Progenitor cell of endocrine pancreas (in vitro differentiated cells): ENCODE results near the gene CDK8. TPM values are rescaled to one million over a fixed set of nuclear protein-coding genes. Genes with fewer than 3 reads are reported as not detected.
"Not testable (repeated sequence)": the region's sequence is repeated elsewhere in the genome, so short reads cannot be mapped to it uniquely, and the experiment has no call there.

Experiments used
- DNase-seq: peaks from one replicate; pipeline ENCODE4 v3.0.0; 2021; ENCODE audit warnings: low spot score; ENCODE audit not compliant: unreplicated experiment
- H3K27ac Mint-ChIP-seq: 2 replicates; pipeline ENCODE4 v1.8.0; 2021; ENCODE audit warnings: mild to moderate bottlenecking, moderate library complexity, mixed read lengths
- H3K27me3 Mint-ChIP-seq: 2 replicates; pipeline ENCODE4 v1.8.0; 2021; ENCODE audit warnings: mixed read lengths
- H3K36me3 Mint-ChIP-seq: 2 replicates; pipeline ENCODE4 v1.8.0; 2022; ENCODE audit warnings: mixed read lengths; ENCODE audit not compliant: insufficient read depth
- H3K4me1 Mint-ChIP-seq: 2 replicates; pipeline ENCODE4 v1.8.0; 2021; ENCODE audit warnings: low read depth, mixed read lengths
- H3K4me3 Mint-ChIP-seq: 2 replicates; pipeline ENCODE4 v1.8.0; 2021; ENCODE audit warnings: low read depth, mild to moderate bottlenecking, moderate library complexity, mixed read lengths
- H3K9me3 Mint-ChIP-seq: 2 replicates; pipeline ENCODE4 v1.8.0; 2021; ENCODE audit warnings: low read depth, mixed read lengths
- CTCF ChIP-seq: fragments of 200-600 bp; sonication (generic); IDR thresholded peaks from one replicate; pipeline ENCODE4 v1.5.0; 2021; ENCODE audit warnings: antibody characterized with exemption, mild to moderate bottlenecking; ENCODE audit not compliant: unreplicated experiment
- total RNA-seq: library from RNA; stranded (reverse); gene quantifications from 2 replicates; pipeline ENCODE4 v1.2.1, GENCODE V29; 2021

Gene CDK8
- total RNA-seq, 1 donor from 2014 or later = 31.7 TPM

- peaks cover 30% of the 10 kb centered on the region for H3K36me3 Mint-ChIP-seq
Observed at GRCh38 chr13:26280822-26281221, 26.9 kb downstream of the CDK8 start.

GRCh38 chr13:26285911-26286310 lies 32.0 kb downstream of the CDK8 start:
- Mint-ChIP-seq H3K36me3 (peaks cover 22% of the 10 kb centered on the region), H3K9me3 (peaks cover 39% of the 10 kb centered on the region)
- H3K27me3 Mint-ChIP-seq, H3K4me1 Mint-ChIP-seq, H3K4me3 Mint-ChIP-seq, H3K27ac Mint-ChIP-seq, DNase-seq: not testable (repeated sequence)

More at GRCh38 chr13:26280822-26281221, 26.9 kb downstream of the CDK8 start:
- Mint-ChIP-seq H3K27ac (no peak overlapping the region), H3K27me3 (no peaks in the 10 kb centered on the region), H3K4me3 (no peak overlapping the region), H3K9me3 (peaks cover 42% of the 10 kb centered on the region), H3K4me1 (peaks cover 3% of the 10 kb centered on the region)
- no peak for DNase-seq
- no peak for TF ChIP-seq CTCF

- not testable (repeated sequence) for DNase-seq, H3K4me3 Mint-ChIP-seq, H3K27ac Mint-ChIP-seq, H3K36me3 Mint-ChIP-seq, H3K27me3 Mint-ChIP-seq, H3K4me1 Mint-ChIP-seq
- peaks cover 21% of the 10 kb centered on the region for H3K9me3 Mint-ChIP-seq
Observed at GRCh38 chr13:26288838-26289237, 34.9 kb downstream of the CDK8 start.

- H3K36me3 Mint-ChIP-seq = peaks cover 12% of the 10 kb centered on the region
- no peak for TF ChIP-seq CTCF
- no peak overlapping the region for H3K27ac Mint-ChIP-seq
- DNase-seq = no peak
- H3K27me3 Mint-ChIP-seq = no peaks in the 10 kb centered on the region
- H3K9me3 Mint-ChIP-seq = peaks cover 15% of the 10 kb centered on the region
- H3K4me1 Mint-ChIP-seq = peaks cover 8% of the 10 kb centered on the region
- no peak overlapping the region for H3K4me3 Mint-ChIP-seq
Observed at GRCh38 chr13:26295812-26296211, 41.9 kb downstream of the CDK8 start.

- Mint-ChIP-seq H3K36me3 (peaks cover 11% of the 10 kb centered on the region), H3K4me1 (peaks cover 11% of the 10 kb centered on the region), H3K27ac (no peak overlapping the region), H3K27me3 (no peaks in the 10 kb centered on the region), H3K4me3 (no peak overlapping the region), H3K9me3 (peaks cover 17% of the 10 kb centered on the region)
- TF ChIP-seq CTCF = no peak
- no peak for DNase-seq
Observed at GRCh38 chr13:26299168-26299750, 45.3 kb downstream of the CDK8 start.

- no peak for TF ChIP-seq CTCF
- H3K4me1 Mint-ChIP-seq = peaks cover 11% of the 10 kb centered on the region
- peaks cover 8% of the 10 kb centered on the region for H3K36me3 Mint-ChIP-seq
- no peaks in the 10 kb centered on the region for H3K27me3 Mint-ChIP-seq
- DNase-seq = no peak
- no peak overlapping the region for H3K27ac Mint-ChIP-seq
- peaks cover 16% of the 10 kb centered on the region for H3K9me3 Mint-ChIP-seq
- no peak overlapping the region for H3K4me3 Mint-ChIP-seq
Observed at GRCh38 chr13:26300140-26300539, 46.2 kb downstream of the CDK8 start.
